H1 (cell line): Measurements from ENCODE around the gene GPR61. TPM values are rescaled to one million over a fixed set of nuclear protein-coding genes. Genes with fewer than 3 reads are reported as not detected.

ENCODE experiments used
- CTCF ChIA-PET: fragments of 300-600 bp; sonication (Branson Sonifier 250); formaldehyde crosslinking; loops from one replicate; lab custom pipeline; 2021; ENCODE audit not compliant: partially characterized antibody; lab: Charles Lee
- POLR2A ChIA-PET: fragments of 300-600 bp; sonication (Branson Sonifier 250); formaldehyde crosslinking; loops from one replicate; lab custom pipeline; 2021; ENCODE audit warnings: inconsistent platforms; ENCODE audit not compliant: partially characterized antibody; lab: Charles Lee
- DNase-seq, 2 experiments: peaks; one replicate each; pipeline versions ENCODE4 v3.0.0 to v3.0.0-alpha.2; 2010 to 2022; ENCODE audit warnings: low spot score in 2 of 2, low read depth in 1 of 2, mixed read lengths in 1 of 2
- FAIRE-seq: peaks from 2 replicates; lab custom pipeline; 2011; peaks lifted over from hg19 to GRCh38; lab: Jason Lieb, UNC
- H2AFZ ChIP-seq: 2 replicates; pipeline ENCODE4 v1.8.1; 2012; ENCODE audit warnings: low read length, inconsistent platforms
- H2AK5ac ChIP-seq: 2 replicates; pipeline ENCODE4 v1.6.1; 2013; ENCODE audit warnings: low read depth, low read length
- H2BK120ac ChIP-seq: replicated peaks from 2 replicates; pipeline ENCODE3; 2013; ENCODE audit warnings: low read depth, low read length, inconsistent platforms
- H2BK12ac ChIP-seq: 2 replicates; pipeline ENCODE4 v1.6.1; 2013; ENCODE audit warnings: low read depth, low read length
- H2BK15ac ChIP-seq: 2 replicates; pipeline ENCODE4 v1.6.1; 2013; ENCODE audit warnings: low read length
- H2BK20ac ChIP-seq: 2 replicates; pipeline ENCODE4 v1.6.1; 2013; ENCODE audit warnings: low read length
- H2BK5ac ChIP-seq: 2 replicates; pipeline ENCODE4 v1.6.1; 2013; ENCODE audit warnings: low read depth, low read length
- H3K14ac ChIP-seq: 2 replicates; pipeline ENCODE4 v1.6.1; 2013; ENCODE audit warnings: inconsistent platforms; ENCODE audit not compliant: insufficient read length
- H3K18ac ChIP-seq: 2 replicates; pipeline ENCODE4 v1.6.1; 2013; ENCODE audit warnings: low read length; ENCODE audit errors: extremely low read depth
- H3K23ac ChIP-seq: 2 replicates; pipeline ENCODE4 v1.6.1; 2013; ENCODE audit warnings: inconsistent platforms; ENCODE audit not compliant: insufficient read length
- H3K23me2 ChIP-seq: 2 replicates; pipeline ENCODE4 v1.6.1; 2013; ENCODE audit warnings: low read depth, low read length
- H3K27ac ChIP-seq: 2 replicates; pipeline ENCODE4 v1.6.1; 2011; ENCODE audit warnings: low read depth, low read length, inconsistent platforms
- H3K27me3 ChIP-seq, 4 experiments: replicated peaks in 1 of 4; 1 replicate in 1 of 4; 2 replicates in 3 of 4; pipeline versions ENCODE4 v1.6.1 to v1.8.1; 2011 to 2013; ENCODE audit warnings: low read length in 3 of 4, mild to moderate bottlenecking in 3 of 4, inconsistent platforms in 2 of 4, mixed read lengths in 2 of 4, moderate library complexity in 1 of 4; ENCODE audit not compliant: control insufficient read depth in 3 of 4, insufficient read depth in 3 of 4; ENCODE audit errors: extremely low read depth in 1 of 4
- H3K36me3 ChIP-seq, 4 experiments: 2 replicates each; pipeline versions ENCODE4 v1.6.1 to v1.8.1; 2011 to 2013; ENCODE audit warnings: mild to moderate bottlenecking in 4 of 4, low read length in 3 of 4, moderate library complexity in 2 of 4, control low read depth in 1 of 4, inconsistent platforms in 1 of 4; ENCODE audit not compliant: insufficient read depth in 4 of 4, control insufficient read depth in 2 of 4
- H3K4ac ChIP-seq: replicated peaks from 2 replicates; pipeline ENCODE3; 2013; ENCODE audit warnings: low read length, low read depth, mixed read lengths, inconsistent platforms; ENCODE audit not compliant: insufficient read length
- H3K4me1 ChIP-seq, 4 experiments: replicated peaks in 1 of 4; 1 replicate in 1 of 4; 2 replicates in 3 of 4; pipeline versions ENCODE4 v1.6.1 to v1.8.1; 2011 to 2013; ENCODE audit warnings: low read length in 3 of 4, inconsistent platforms in 2 of 4, mixed read lengths in 1 of 4; ENCODE audit not compliant: insufficient read depth in 4 of 4, control insufficient read depth in 3 of 4
- H3K4me2 ChIP-seq, 2 experiments: 2 replicates each; pipeline versions ENCODE4 v1.6.1 to v1.8.1; 2011 to 2013; ENCODE audit warnings: low read depth in 2 of 2, low read length in 2 of 2, control low read depth in 1 of 2, inconsistent platforms in 1 of 2, mild to moderate bottlenecking in 1 of 2; ENCODE audit not compliant: insufficient read depth in 1 of 2
- H3K4me3 ChIP-seq, 4 experiments: fragments of 200-600, 300-600 bp in 1 of 4; sonication (generic), shearing (Covaris generic), sonication (Bioruptor Twin) in 1 of 4; 2 replicates each; pipeline versions ENCODE4 v1.5.1 to v1.8.1; 2011 to 2016; ENCODE audit warnings: low read length in 4 of 4, low read depth in 3 of 4, control low read depth in 2 of 4, inconsistent platforms in 2 of 4, mild to moderate bottlenecking in 2 of 4, mixed read lengths in 1 of 4, moderate library complexity in 1 of 4; ENCODE audit not compliant: insufficient read depth in 2 of 4; ENCODE audit errors: extremely low read depth in 1 of 4
- H3K56ac ChIP-seq: replicated peaks from 2 replicates; pipeline ENCODE3; 2013; ENCODE audit warnings: low read depth, mild to moderate bottlenecking, mixed read lengths, low read length, inconsistent platforms; ENCODE audit not compliant: insufficient read length
- H3K79me1 ChIP-seq: 2 replicates; pipeline ENCODE4 v1.6.1; 2013; ENCODE audit warnings: low read depth, low read length, control low read depth
- H3K79me2 ChIP-seq, 2 experiments: 2 replicates each; pipeline versions ENCODE4 v1.6.1 to v1.8.1; 2012 to 2013; ENCODE audit warnings: low read length in 2 of 2, mild to moderate bottlenecking in 2 of 2, inconsistent platforms in 1 of 2; ENCODE audit not compliant: insufficient read depth in 2 of 2, control insufficient read depth in 1 of 2
- H3K9ac ChIP-seq, 4 experiments: replicated peaks in 1 of 4; 1 replicate in 1 of 4; 2 replicates in 3 of 4; pipeline versions ENCODE4 v1.6.1 to v1.8.1; 2011 to 2013; ENCODE audit warnings: low read depth in 3 of 4, low read length in 3 of 4, control low read depth in 2 of 4, mild to moderate bottlenecking in 2 of 4, moderate library complexity in 2 of 4, inconsistent platforms in 1 of 4; ENCODE audit errors: extremely low read depth in 1 of 4
- H3K9me3 ChIP-seq, 2 experiments: 2 replicates each; pipeline versions ENCODE4 v1.6.1 to v1.8.1; 2012 to 2013; ENCODE audit warnings: mild to moderate bottlenecking in 2 of 2, moderate library complexity in 2 of 2, control low read depth in 1 of 2, inconsistent platforms in 1 of 2, low read depth in 1 of 2, low read length in 1 of 2, mixed read lengths in 1 of 2; ENCODE audit not compliant: insufficient read depth in 2 of 2
- H4K20me1 ChIP-seq, 2 experiments: replicated peaks in 1 of 2; 2 replicates each; pipeline versions ENCODE3 to v1.8.1; 2011 to 2013; ENCODE audit warnings: inconsistent platforms in 2 of 2, low read length in 2 of 2, mild to moderate bottlenecking in 1 of 2; ENCODE audit not compliant: insufficient read depth in 2 of 2, control insufficient read depth in 1 of 2
- H4K5ac ChIP-seq: 2 replicates; pipeline ENCODE4 v1.6.1; 2013; ENCODE audit warnings: low read length, low read depth, mixed read lengths, inconsistent platforms; ENCODE audit not compliant: insufficient read length
- H4K8ac ChIP-seq: 2 replicates; pipeline ENCODE4 v1.8.0; 2013; ENCODE audit warnings: mild to moderate bottlenecking, moderate library complexity, low read length, inconsistent platforms; ENCODE audit not compliant: insufficient read depth; ENCODE audit errors: extremely low read depth
- H4K91ac ChIP-seq: replicated peaks from 2 replicates; pipeline ENCODE3; 2013; ENCODE audit warnings: low read length, mixed read lengths, inconsistent platforms; ENCODE audit not compliant: insufficient read length
- BACH1 ChIP-seq: IDR thresholded peaks from 2 replicates; pipeline ENCODE4 v1.6.1; 2012; ENCODE audit warnings: low read length, improper control_type of control experiment
- CBX5 ChIP-seq: fragments of 300-800, 300-1000 bp; sonication (generic); IDR thresholded peaks from 2 replicates; pipeline ENCODE4 v1.7.1; 2016; ENCODE audit warnings: antibody characterized with exemption, low read length, low read depth
- EP300 ChIP-seq, 2 experiments: IDR thresholded peaks; 1 replicate in 1 of 2; 2 replicates in 1 of 2; pipeline ENCODE4 v1.6.1; 2011 to 2012; ENCODE audit warnings: low read depth in 2 of 2, low read length in 2 of 2, mild to moderate bottlenecking in 2 of 2, borderline replicate concordance in 1 of 2, inconsistent platforms in 1 of 2, moderate library complexity in 1 of 2
- FOSL1 ChIP-seq: IDR thresholded peaks from 2 replicates; pipeline ENCODE4 v1.6.1; 2011; ENCODE audit warnings: mild to moderate bottlenecking, low read depth, low read length, moderate library complexity; ENCODE audit not compliant: insufficient read depth
- NRF1 ChIP-seq: IDR thresholded peaks from 2 replicates; pipeline ENCODE4 v1.6.1; 2011; ENCODE audit warnings: mild to moderate bottlenecking, low read depth, low read length, improper control_type of control experiment
- POLR2A ChIP-seq, 2 experiments: IDR thresholded peaks; 1 replicate in 1 of 2; 2 replicates in 1 of 2; pipeline ENCODE4 v1.6.1; 2011; ENCODE audit warnings: low read depth in 2 of 2, low read length in 2 of 2, mild to moderate bottlenecking in 2 of 2; ENCODE audit errors: control extremely low read depth in 1 of 2
- TAF1 ChIP-seq: IDR thresholded peaks from 2 replicates; pipeline ENCODE4 v1.6.1; 2011; ENCODE audit warnings: mild to moderate bottlenecking, low read depth, low read length
- TEAD4 ChIP-seq: IDR thresholded peaks from 2 replicates; pipeline ENCODE4 v1.6.1; 2012; ENCODE audit warnings: low read depth, low read length, inconsistent platforms, mixed read lengths
- WGBS, 2 experiments: shearing (Covaris generic) in 1 of 2; methylation state at CpG; one replicate each; pipeline versions ENCODE4 v1.1.6 to v1.1.7; 2013 to 2015; ENCODE audit warnings: low lambda C conversion rate in 2 of 2, mixed read lengths in 2 of 2, inconsistent platforms in 1 of 2, low coverage in 1 of 2, missing lambda C conversion rate in 1 of 2; ENCODE audit not compliant: insufficient replicate concordance in 2 of 2, insufficient coverage in 1 of 2, insufficient read length in 1 of 2; ENCODE audit errors: extremely low coverage in 1 of 2, missing lambda C conversion rate in 1 of 2; 5-methylcytosine and 5-hydroxymethylcytosine counted together
- polyA plus RNA-seq, 7 experiments: library from polyadenylated mRNA; depleted of rRNA in 3 of 7; stranded (reverse) in 5 of 7; unstranded in 2 of 7; fragments of >200 nt in 5 of 7; fragments of 200-250 nt in 2 of 7; gene quantifications; 1 replicate in 5 of 7; 2 replicates in 1 of 7; 4 replicates in 1 of 7; pipeline versions ENCODE4 v1.2.1 to v1.2.3, GENCODE V29; 2011 to 2013; ENCODE audit warnings: missing spikeins in 2 of 7, mixed read lengths in 2 of 7
- total RNA-seq: library from RNA; stranded (reverse); fragmentation: NEBNext Ultra II Directional; extraction: Animal tissue kit (Norgen Biotek cat#: 25700); gene quantifications from 2 replicates; pipeline ENCODE4 v1.2.1, GENCODE V29; 2021

GPR61 gene
- total and polyA plus RNA-seq, 2 of the 8 experiments (the other 6 are each of a cell fraction or from before 2014, with no cell fraction given) = 0.41 to 0.53 TPM

DNA sequence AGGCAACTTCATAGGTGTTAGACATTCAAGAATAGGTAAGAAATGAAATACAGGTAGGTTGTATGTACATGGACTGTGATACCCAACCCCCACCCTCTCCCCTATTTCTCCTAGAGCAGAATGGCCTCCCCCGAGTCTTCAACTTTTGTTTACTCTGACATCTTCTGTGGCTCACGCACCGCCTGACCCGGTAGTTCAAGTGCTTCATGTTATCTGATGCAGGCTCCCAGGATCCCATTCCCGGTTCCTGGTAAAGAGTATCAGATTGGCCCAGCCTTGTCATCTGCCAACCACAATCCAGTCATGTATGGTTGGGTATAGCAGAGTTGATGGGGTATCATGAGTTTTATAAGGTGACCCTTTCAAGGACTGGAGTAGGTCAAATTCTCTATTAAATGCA lies 17.8 kb downstream of the GPR61 start:
- CTCF ChIA-PET = no interaction called here

More for the DNA sequence above, 17.8 kb downstream of the GPR61 start:
- 92% methylated on average over 5 of the region's 5 CpGs; no CpG with 5 or more reads in 1 of the 2 experiments for WGBS, 2 experiments
- Histone ChIP-seq H3K23me2 (no peaks in the 10 kb centered on the region), H3K79me1 (peaks cover 7% of the 10 kb centered on the region), H3K4me2 (no peak overlapping the region), H3K4me1 (no peaks in the 10 kb centered on the region; a peak in 1 of 7 replicates), H2BK20ac (no peak overlapping the region), H2BK15ac (no peak overlapping the region), H4K91ac (no peak overlapping the region), H2AK5ac (no peak overlapping the region), H3K4ac (no peak overlapping the region), H3K27me3 (no peaks in the 10 kb centered on the region), H3K9ac (no peak overlapping the region), H3K27ac (no peak overlapping the region), H4K5ac (no peak overlapping the region), H3K79me2 (peaks cover 23 to 100% of the 10 kb centered on the region in 2 experiments), H4K20me1 (peaks cover 2% of the 10 kb centered on the region in 2 experiments), H3K4me3 (no peak overlapping the region), H3K18ac (no peak overlapping the region), H2AFZ (no peak overlapping the region), H3K9me3 (no peaks in the 10 kb centered on the region), H2BK12ac (no peak overlapping the region), H4K8ac (no peak overlapping the region), H2BK120ac (no peak overlapping the region), H3K56ac (no peak overlapping the region), H3K14ac (no peak overlapping the region), H3K23ac (no peak overlapping the region), H3K36me3 (no peaks in the 10 kb centered on the region), H2BK5ac (no peak overlapping the region)
- TF ChIP-seq CBX5 (no peak), NRF1 (no peak), TEAD4 (no peak), EP300 (IDR thresholded peaks at IDR 0.05; ENCODE audit: borderline replicate concordance in 1 of 2, low read depth in 2 of 2, low read length in 2 of 2) (no peak), FOSL1 (no peak), POLR2A (IDR thresholded peaks at IDR 0.05; ENCODE audit: control extremely low read depth in 1 of 2, low read depth in 2 of 2, low read length in 2 of 2) (no peak), BACH1 (no peak), TAF1 (no peak)
- DNase-seq = no peak
- FAIRE-seq = no peak
- POLR2A ChIA-PET = no interaction called here
